ENCODE measurements around the gene POP7.

GRCh38 chr7:100714725-100715124 is 8.8 kb downstream of the POP7 start:
- no peak for TF ChIP-seq CTCF (IDR thresholded peaks at IDR 0.05; ENCODE audit: poor library complexity)
- TF ChIP-seq EZH2phosphoT487 (IDR thresholded peaks at IDR 0.05; ENCODE audit: low read depth, severe bottlenecking, unreplicated experiment) = no peak

Measured in hepatocyte (in vitro differentiated cells).